Measurements from ENCODE around the gene LUC7L2.

- TF ChIP-seq CTCF (IDR thresholded peaks at IDR 0.05) (no peak), POLR2A (IDR thresholded peaks at IDR 0.05) (peak in 1 of 3 donors; percentile 36)
Observed at GRCh38 chr7:139341776-139342226, 17.9 kb upstream of the LUC7L2 start.

All from body of pancreas (tissue), 4 donors.